K562 (cell line): ENCODE data around the gene IPP. TPM values are rescaled to one million over a fixed set of nuclear protein-coding genes. Genes with fewer than 3 reads are reported as not detected.

ENCODE experiments used
- E2F3 ChIP-seq: fragments of 250-450 bp; sonication (Bioruptor Pico); IDR thresholded peaks from 2 replicates; pipeline ENCODE4 v1.4.0; 2020; ENCODE audit warnings: mild to moderate bottlenecking
- EWSR1 ChIP-seq: fragments of 450-650 bp; IDR thresholded peaks from 2 replicates; pipeline ENCODE4 v1.6.1; 2018; ENCODE audit warnings: borderline replicate concordance, mild to moderate bottlenecking, low read depth, moderate library complexity; ENCODE audit not compliant: partially characterized antibody
- FOXM1 ChIP-seq, 2 experiments: fragments of 450-650 bp in 1 of 2; sonication (generic) in 1 of 2; formaldehyde crosslinking in 1 of 2; IDR thresholded peaks; 2 replicates each; pipeline versions ENCODE4 v1.6.1 to v1.9.0; 2017 to 2022; ENCODE audit warnings: low read depth in 2 of 2, mild to moderate bottlenecking in 2 of 2, missing genetic modification reagents in 1 of 2, moderate library complexity in 1 of 2
- HINFP ChIP-seq: fragments of 450-650 bp; conservative IDR thresholded peaks from 2 replicates; pipeline ENCODE4 v1.6.1; 2016; ENCODE audit warnings: missing genetic modification characterization, low read depth, mild to moderate bottlenecking, control low read depth, missing compliant biosample characterization
- ILF3 ChIP-seq: fragments of 450-650 bp; IDR thresholded peaks from 2 replicates; pipeline ENCODE4 v1.6.1; 2018; ENCODE audit warnings: antibody characterized with exemption, mild to moderate bottlenecking, moderate library complexity, borderline replicate concordance
- KAT7 ChIP-seq: sonication (generic); formaldehyde crosslinking; IDR thresholded peaks from 2 replicates; pipeline ENCODE4 v1.8.0; 2022; ENCODE audit warnings: missing genetic modification reagents, mild to moderate bottlenecking, borderline replicate concordance
- NR4A1 ChIP-seq, 2 experiments: fragments of 250-450 bp in 1 of 2; fragments of 450-650 bp in 1 of 2; sonication (Bioruptor Pico) in 1 of 2; IDR thresholded peaks; 2 replicates each; pipeline versions ENCODE4 v1.4.0 to v1.6.1; 2016 to 2020; ENCODE audit warnings: mild to moderate bottlenecking in 2 of 2, missing compliant biosample characterization in 1 of 2, missing genetic modification characterization in 1 of 2, moderate library complexity in 1 of 2
- PBX2 ChIP-seq, 2 experiments: IDR thresholded peaks in 1 of 2; conservative IDR thresholded peaks in 1 of 2; 2 replicates each; pipeline ENCODE4 v1.6.1; 2016; ENCODE audit warnings: low read depth in 2 of 2, mild to moderate bottlenecking in 1 of 2, missing compliant biosample characterization in 1 of 2, missing genetic modification characterization in 1 of 2, moderate library complexity in 1 of 2
- PYGO2 ChIP-seq: fragments of 450-650 bp; IDR thresholded peaks from 2 replicates; pipeline ENCODE4 v1.6.1; 2016; ENCODE audit warnings: mild to moderate bottlenecking, missing genetic modification characterization, moderate library complexity, missing compliant biosample characterization
- RNF219 ChIP-seq: fragments of 250-450 bp; sonication (Bioruptor Pico); IDR thresholded peaks from 2 replicates; pipeline ENCODE4 v1.5.0; 2022; ENCODE audit warnings: mild to moderate bottlenecking
- SMARCC2 ChIP-seq: fragments of 450-650 bp; IDR thresholded peaks from 2 replicates; pipeline ENCODE4 v1.6.1; 2017; ENCODE audit warnings: antibody characterized with exemption, moderate library complexity, mild to moderate bottlenecking, low read depth
- TCF3 ChIP-seq: sonication (generic); formaldehyde crosslinking; IDR thresholded peaks from 2 replicates; pipeline ENCODE4 v1.4.0; 2020; ENCODE audit warnings: mild to moderate bottlenecking, missing genetic modification reagents
- TEAD4 ChIP-seq, 2 experiments: sonication (generic) in 1 of 2; formaldehyde crosslinking in 1 of 2; IDR thresholded peaks; 2 replicates each; pipeline versions ENCODE4 v1.6.1 to v1.8.0; 2012 to 2022; ENCODE audit warnings: borderline replicate concordance in 1 of 2, inconsistent platforms in 1 of 2, low read length in 1 of 2, mild to moderate bottlenecking in 1 of 2, missing genetic modification reagents in 1 of 2
- ZNF282 ChIP-seq: sonication (generic); formaldehyde crosslinking; IDR thresholded peaks from 2 replicates; pipeline ENCODE4 v1.8.1; 2023; ENCODE audit warnings: missing genetic modification reagents
- ZNF431 ChIP-seq: sonication (generic); formaldehyde crosslinking; IDR thresholded peaks from 2 replicates; pipeline ENCODE4 v1.8.0; 2022; ENCODE audit warnings: mild to moderate bottlenecking, missing genetic modification reagents
- ZNF707 ChIP-seq: fragments of 250-450 bp; sonication (Bioruptor Pico); conservative IDR thresholded peaks from 2 replicates; pipeline ENCODE4 v1.8.0; 2022; ENCODE audit warnings: inconsistent platforms, mild to moderate bottlenecking, moderate library complexity
- polyA plus RNA-seq, 8 experiments: library from polyadenylated mRNA; depleted of rRNA in 4 of 8; stranded (reverse) in 5 of 8; unstranded in 3 of 8; fragments of >200 nt; fragmentation: Nextera tagmentation in 2 of 8; fragmentation: Illumina TruSeq in 1 of 8; extraction: Ambion mirVana in 2 of 8; extraction: Trizol in 1 of 8; gene quantifications; 2 replicates each; pipeline versions ENCODE4 v1.2.1 to v1.2.3, GENCODE V29; 2011 to 2014; ENCODE audit warnings: inconsistent platforms in 1 of 8, missing spikeins in 1 of 8
- total RNA-seq, 7 experiments: library from RNA; depleted of rRNA in 6 of 7; stranded (reverse); fragments of >200 nt in 6 of 7; fragmentation: Illumina TruSeq in 2 of 7; extraction: Trizol in 2 of 7; gene quantifications; 2 replicates each; pipeline versions ENCODE4 v1.2.1 to v1.2.3, GENCODE V29; 2011 to 2021; ENCODE audit warnings: low replicate concordance in 1 of 7

The IPP gene
- total and polyA plus RNA-seq, 9 of the 15 experiments (the other 6 are each of a cell fraction or from before 2014, with no cell fraction given) = 6.9 to 15.1 (median 9.7) TPM

- TF ChIP-seq HINFP (tag) = 0 out of 2 replicates have a peak, but pooled peaks have one; percentile 52
- TF ChIP-seq SMARCC2 = peak; percentile 19; the same call in 1 of the 2 replicates
- no peak for TF ChIP-seq PYGO2 (tag)
- TF ChIP-seq NR4A1 (CRISPR knock-in tag; IDR thresholded peaks at IDR 0.05) = no peak
- TF ChIP-seq NR4A1 (tag; IDR thresholded peaks at IDR 0.05) = no peak
- no peak for TF ChIP-seq E2F3 (CRISPR knock-in tag)
- no peak for TF ChIP-seq PBX2 (CRISPR knock-in tag; IDR thresholded peaks at IDR 0.05; ENCODE audit: low read depth)
- no peak for TF ChIP-seq PBX2 (tag; conservative IDR thresholded peaks at IDR 0.05; ENCODE audit: low read depth)
- no peak for TF ChIP-seq ILF3
- TF ChIP-seq ZNF282 (CRISPR knock-in tag) = no peak
- TF ChIP-seq RNF219 (CRISPR knock-in tag) = no peak
- TF ChIP-seq TCF3 = no peak
- TF ChIP-seq FOXM1 (IDR thresholded peaks at IDR 0.05; ENCODE audit: low read depth) = no peak
- TF ChIP-seq FOXM1 (CRISPR knock-in tag; IDR thresholded peaks at IDR 0.05; ENCODE audit: low read depth) = no peak
- TF ChIP-seq TEAD4 (IDR thresholded peaks at IDR 0.05; ENCODE audit: low read length) = no peak
- TF ChIP-seq TEAD4 (CRISPR knock-in tag; IDR thresholded peaks at IDR 0.05; ENCODE audit: borderline replicate concordance) = no peak
- no peak for TF ChIP-seq ZNF431
- peak; percentile 36; the same call in 1 of the 2 replicates for TF ChIP-seq KAT7 (CRISPR knock-in tag)
- TF ChIP-seq ZNF707 (CRISPR knock-in tag) = no peak
- no peak for TF ChIP-seq EWSR1
Observed at GRCh38 chr1:45685308-45686014, 65.0 kb downstream of the IPP start (continued).
